ENCODE data around the gene KRTAP9-7. TPM values are rescaled to one million over a fixed set of nuclear protein-coding genes. Genes with fewer than 3 reads are reported as not detected.
"Not testable (repeated sequence)": the region's sequence is repeated elsewhere in the genome, so short reads cannot be mapped to it uniquely, and the experiment has no call there.

Gene KRTAP9-7
- not detected for total RNA-seq
- long read RNA-seq, donor 1, result 0 reads
- long read RNA-seq, donor 2, result 0 reads

- DNase-seq (ENCODE audit: low spot score); intact Hi-C loops (cut with DNase I): not testable (repeated sequence)
Measured at GRCh38 chr17:41275648-41276190, at the start of gene KRTAP9-7. TSS of gene KRTAP9-7 (plus strand) at chr17:41275698. CDS start at chr17:41275698, 0 bp downstream.

- intact Hi-C loops (cut with DNase I), result no loop called here
- DNase-seq (ENCODE audit: low spot score), result no peak
Measured at GRCh38 chr17:41226051-41226450, 49.4 kb upstream of the KRTAP9-7 start.

- DNase-seq (ENCODE audit: low spot score); intact Hi-C loops (cut with DNase I): not testable (repeated sequence)
Measured at GRCh38 chr17:41226598-41227095, 48.9 kb upstream of the KRTAP9-7 start, which contains the start of gene KRTAP9-2. TSS of gene KRTAP9-2 (plus strand) at chr17:41226648. CDS start at chr17:41226655, 7 bp downstream.

- intact Hi-C loops (cut with DNase I), result no loop called here
- DNase-seq (ENCODE audit: low spot score), result no peak
Measured at GRCh38 chr17:41230094-41230493, 45.4 kb upstream of the KRTAP9-7 start.

GRCh38 chr17:41231731-41232130 is 43.8 kb upstream of the KRTAP9-7 start:
- intact Hi-C loops (cut with DNase I), result no loop called here

GRCh38 chr17:41232399-41233105 is 42.9 kb upstream of the KRTAP9-7 start, which contains the start of gene KRTAP9-3:
TSS of gene KRTAP9-3 (plus strand) at chr17:41232449. CDS start at chr17:41232502, 53 bp downstream.
- DNase-seq (ENCODE audit: low spot score); intact Hi-C loops (cut with DNase I): not testable (repeated sequence)

More at GRCh38 chr17:41231731-41232130, 43.8 kb upstream of the KRTAP9-7 start:
- no peak for DNase-seq (ENCODE audit: low spot score)

GRCh38 chr17:41237116-41237515 is 38.4 kb upstream of the KRTAP9-7 start:
- intact Hi-C loops (cut with DNase I); DNase-seq (ENCODE audit: low spot score): not testable (repeated sequence)

- DNase-seq (ENCODE audit: low spot score); intact Hi-C loops (cut with DNase I): not testable (repeated sequence)
Measured at GRCh38 chr17:41237949-41238437, 37.5 kb upstream of the KRTAP9-7 start, which contains the start of gene KRTAP9-8. TSS of gene KRTAP9-8 (plus strand) at chr17:41237999. CDS start at chr17:41238052, 53 bp downstream.

- DNase-seq (ENCODE audit: low spot score); intact Hi-C loops (cut with DNase I): not testable (repeated sequence)
Measured at GRCh38 chr17:41246995-41247787, 28.3 kb upstream of the KRTAP9-7 start.

- intact Hi-C loops (cut with DNase I); DNase-seq (ENCODE audit: low spot score): not testable (repeated sequence)
Measured at GRCh38 chr17:41249637-41250240, 25.8 kb upstream of the KRTAP9-7 start, which contains the start of gene KRTAP9-4. TSS of gene KRTAP9-4 (plus strand) at chr17:41249687. CDS start at chr17:41249721, 34 bp downstream.

GRCh38 chr17:41251261-41251660 is 24.2 kb upstream of the KRTAP9-7 start:
- DNase-seq (ENCODE audit: low spot score), result no peak
- intact Hi-C loops (cut with DNase I), result no loop called here

- no peak for DNase-seq (ENCODE audit: low spot score)
- intact Hi-C loops (cut with DNase I), result no loop called here
Measured at GRCh38 chr17:41254861-41255260, 20.6 kb upstream of the KRTAP9-7 start.

- intact Hi-C loops (cut with DNase I); DNase-seq (ENCODE audit: low spot score): not testable (repeated sequence)
Measured at GRCh38 chr17:41255381-41256290, 19.9 kb upstream of the KRTAP9-7 start, which contains the start of gene KRTAP9-9. TSS of gene KRTAP9-9 (plus strand) at chr17:41255384.

GRCh38 chr17:41256291-41256685 is 19.2 kb upstream of the KRTAP9-7 start:
- DNase-seq (ENCODE audit: low spot score), result no peak
- intact Hi-C loops (cut with DNase I), result no loop called here

- intact Hi-C loops (cut with DNase I), result no loop called here
- no peak for DNase-seq (ENCODE audit: low spot score)
Measured at GRCh38 chr17:41258406-41258805, 17.1 kb upstream of the KRTAP9-7 start.

GRCh38 chr17:41263212-41263611 is 12.3 kb upstream of the KRTAP9-7 start:
- no peak for DNase-seq (ENCODE audit: low spot score)
- intact Hi-C loops (cut with DNase I), result no loop called here

- intact Hi-C loops (cut with DNase I), result no loop called here
- DNase-seq (ENCODE audit: low spot score), result no peak
Measured at GRCh38 chr17:41264599-41264998, 10.9 kb upstream of the KRTAP9-7 start.

- no peak for DNase-seq (ENCODE audit: low spot score)
- intact Hi-C loops (cut with DNase I), result no loop called here
Measured at GRCh38 chr17:41265078-41265477, 10.4 kb upstream of the KRTAP9-7 start, which contains the start of gene KRTAP9-6. TSS of gene KRTAP9-6 (plus strand) at chr17:41265378. CDS start at chr17:41265378, 0 bp downstream.

All from posterior vena cava (tissue), 2 donors.